ENCODE results near the gene PTPRB.

Gene PTPRB

DNA sequence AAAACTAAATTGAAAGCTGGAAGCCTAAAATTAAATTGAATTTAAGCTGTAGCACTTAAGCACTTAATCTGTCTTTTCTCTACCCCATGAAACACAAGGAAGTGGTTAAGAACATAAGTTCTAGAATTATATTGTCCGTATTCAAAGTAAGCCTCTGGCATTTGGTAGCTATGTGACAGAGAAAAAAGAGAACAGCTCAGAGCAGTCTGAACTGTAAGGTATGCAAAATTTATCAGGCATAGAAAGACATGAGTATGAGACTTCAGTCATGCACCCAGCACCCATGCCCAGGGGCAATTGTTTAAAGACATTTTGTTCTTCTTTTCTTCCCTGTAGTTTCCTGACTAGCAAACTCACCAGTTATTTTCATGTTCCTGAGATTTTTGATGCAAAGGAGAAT, 154.5 kb downstream of the PTPRB start:
- H3K4me3 ChIP-seq (ENCODE audit: insufficient read depth, low read depth, low read length, poor library complexity, severe bottlenecking) = no peak overlapping the region
- no peaks in the 10 kb centered on the region for H3K27me3 ChIP-seq (replicated peaks; ENCODE audit: control insufficient read depth, insufficient read depth, low read length, poor library complexity, severe bottlenecking)
- DNase-seq = no peak
- H3K4me1 ChIP-seq (ENCODE audit: control insufficient read depth, insufficient read depth, low read length, poor library complexity, severe bottlenecking) = no peaks in the 10 kb centered on the region
- H3K9me3 ChIP-seq (ENCODE audit: control insufficient read depth, low read length) = no peaks in the 10 kb centered on the region
- H3K36me3 ChIP-seq (ENCODE audit: control insufficient read depth, insufficient read depth, low read length) = no peaks in the 10 kb centered on the region
- H3K27ac ChIP-seq (ENCODE audit: insufficient read depth, low read length, poor library complexity, severe bottlenecking) = no peak overlapping the region

- no peak for DNase-seq
Measured at GRCh38 chr12:70469221-70469820, 167.9 kb downstream of the PTPRB start.

GRCh38 chr12:70468741-70469140, 168.5 kb downstream of the PTPRB start:
- no peak overlapping the region for H3K4me3 ChIP-seq (ENCODE audit: insufficient read depth, low read depth, low read length, poor library complexity, severe bottlenecking)
- no peak for DNase-seq
- H3K36me3 ChIP-seq (ENCODE audit: control insufficient read depth, insufficient read depth, low read length) = no peaks in the 10 kb centered on the region
- H3K4me1 ChIP-seq (ENCODE audit: control insufficient read depth, insufficient read depth, low read length, poor library complexity, severe bottlenecking) = no peaks in the 10 kb centered on the region
- H3K9me3 ChIP-seq (ENCODE audit: control insufficient read depth, low read length) = no peaks in the 10 kb centered on the region
- no peak overlapping the region for H3K27ac ChIP-seq (ENCODE audit: insufficient read depth, low read length, poor library complexity, severe bottlenecking)
- no peaks in the 10 kb centered on the region for H3K27me3 ChIP-seq (replicated peaks; ENCODE audit: control insufficient read depth, insufficient read depth, low read length, poor library complexity, severe bottlenecking)

More at GRCh38 chr12:70469221-70469820, 167.9 kb downstream of the PTPRB start:
- Histone ChIP-seq H3K27ac (ENCODE audit: insufficient read depth, low read length, poor library complexity, severe bottlenecking) (no peak overlapping the region), H3K9me3 (ENCODE audit: control insufficient read depth, low read length) (no peaks in the 10 kb centered on the region), H3K27me3 (replicated peaks; ENCODE audit: control insufficient read depth, insufficient read depth, low read length, poor library complexity, severe bottlenecking) (no peaks in the 10 kb centered on the region), H3K4me1 (ENCODE audit: control insufficient read depth, insufficient read depth, low read length, poor library complexity, severe bottlenecking) (no peaks in the 10 kb centered on the region), H3K36me3 (ENCODE audit: control insufficient read depth, insufficient read depth, low read length) (no peaks in the 10 kb centered on the region), H3K4me3 (ENCODE audit: insufficient read depth, low read depth, low read length, poor library complexity, severe bottlenecking) (no peak overlapping the region)

GRCh38 chr12:70467918-70468733, 169.1 kb downstream of the PTPRB start:
- H3K27me3 ChIP-seq (replicated peaks; ENCODE audit: control insufficient read depth, insufficient read depth, low read length, poor library complexity, severe bottlenecking) = no peaks in the 10 kb centered on the region
- H3K27ac ChIP-seq (ENCODE audit: insufficient read depth, low read length, poor library complexity, severe bottlenecking) = no peak overlapping the region
- H3K4me1 ChIP-seq (ENCODE audit: control insufficient read depth, insufficient read depth, low read length, poor library complexity, severe bottlenecking) = no peaks in the 10 kb centered on the region
- H3K9me3 ChIP-seq (ENCODE audit: control insufficient read depth, low read length) = no peaks in the 10 kb centered on the region
- DNase-seq = no peak
- H3K36me3 ChIP-seq (ENCODE audit: control insufficient read depth, insufficient read depth, low read length) = no peaks in the 10 kb centered on the region
- H3K4me3 ChIP-seq (ENCODE audit: insufficient read depth, low read depth, low read length, poor library complexity, severe bottlenecking) = no peak overlapping the region

DNA sequence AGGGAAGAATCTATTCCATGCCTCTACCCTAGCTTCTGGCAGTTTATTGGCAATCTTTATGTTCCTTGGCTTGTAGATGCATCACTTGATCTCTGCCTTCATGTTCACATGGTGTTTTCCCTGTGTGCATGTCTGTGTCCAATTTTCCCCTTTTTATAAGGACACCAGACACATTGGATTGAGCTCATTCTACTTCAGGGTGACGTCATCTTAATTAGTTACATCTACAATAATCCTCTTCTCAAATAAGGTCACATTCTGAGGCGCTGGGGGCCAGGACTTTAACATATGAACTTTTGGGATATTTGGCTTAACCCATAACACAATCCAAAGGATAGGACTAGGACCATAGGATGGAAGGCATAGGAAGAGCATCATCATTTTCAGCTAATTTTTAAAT, 169.8 kb downstream of the PTPRB start:
- Histone ChIP-seq H3K36me3 (ENCODE audit: control insufficient read depth, insufficient read depth, low read length) (no peaks in the 10 kb centered on the region), H3K9me3 (ENCODE audit: control insufficient read depth, low read length) (no peaks in the 10 kb centered on the region), H3K27ac (ENCODE audit: insufficient read depth, low read length, poor library complexity, severe bottlenecking) (no peak overlapping the region), H3K4me1 (ENCODE audit: control insufficient read depth, insufficient read depth, low read length, poor library complexity, severe bottlenecking) (no peaks in the 10 kb centered on the region), H3K27me3 (replicated peaks; ENCODE audit: control insufficient read depth, insufficient read depth, low read length, poor library complexity, severe bottlenecking) (no peaks in the 10 kb centered on the region), H3K4me3 (ENCODE audit: insufficient read depth, low read depth, low read length, poor library complexity, severe bottlenecking) (no peak overlapping the region)
- DNase-seq = no peak

DNA sequence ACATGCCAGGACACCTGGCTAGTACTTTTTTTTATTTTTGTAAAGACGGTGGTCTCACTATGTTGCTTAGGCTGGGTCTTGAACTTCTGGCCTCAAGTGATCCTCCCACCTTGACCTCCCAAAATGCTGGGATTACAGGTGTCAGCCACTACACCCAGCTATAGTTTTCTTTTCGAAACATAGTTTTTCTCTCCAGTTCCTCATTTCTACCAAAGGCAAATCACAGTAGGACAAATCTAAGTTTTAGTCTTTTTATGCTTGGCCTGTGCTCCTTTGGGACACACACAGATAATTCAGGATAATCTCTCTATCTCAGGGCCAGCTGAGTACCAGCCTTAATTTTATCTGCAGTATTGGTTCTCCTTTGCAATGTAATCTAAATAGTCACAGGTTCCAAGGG, 170.5 kb downstream of the PTPRB start:
- no peak for DNase-seq
- H3K36me3 ChIP-seq (ENCODE audit: control insufficient read depth, insufficient read depth, low read length) = no peaks in the 10 kb centered on the region
- H3K9me3 ChIP-seq (ENCODE audit: control insufficient read depth, low read length) = no peaks in the 10 kb centered on the region
- H3K27ac ChIP-seq (ENCODE audit: insufficient read depth, low read length, poor library complexity, severe bottlenecking) = no peak overlapping the region
- no peaks in the 10 kb centered on the region for H3K4me1 ChIP-seq (ENCODE audit: control insufficient read depth, insufficient read depth, low read length, poor library complexity, severe bottlenecking)
- no peaks in the 10 kb centered on the region for H3K27me3 ChIP-seq (replicated peaks; ENCODE audit: control insufficient read depth, insufficient read depth, low read length, poor library complexity, severe bottlenecking)
- H3K4me3 ChIP-seq (ENCODE audit: insufficient read depth, low read depth, low read length, poor library complexity, severe bottlenecking) = no peak overlapping the region

Data from effector memory CD4-positive, alpha-beta T cell (primary cell).